ENCODE measurements around the gene ASB1. TPM values are rescaled to one million over a fixed set of nuclear protein-coding genes. Genes with fewer than 3 reads are reported as not detected.
A peak's percentile ranks its signal among the peaks of the same experiment; 100 is the strongest.

ASB1 gene
- total RNA-seq, 2 donors from 2014 or later, result 19.3 to 22.4 TPM

GRCh38 chr2:238422940-238423339, 3.8 kb upstream of the ASB1 start:
- intact Hi-C loops (cut with DNase I), result no loop called here

GRCh38 chr2:238423561-238424312, 3.0 kb upstream of the ASB1 start:
- intact Hi-C loops (cut with DNase I), result no loop called here
- no peak overlapping the region for H3K4me3 ChIP-seq
- H3K36me3 ChIP-seq, result no peaks in the 10 kb centered on the region
- no peak overlapping the region for H3K9ac ChIP-seq (ENCODE audit: low read depth in 2 of 2, low read length in 2 of 2)
- no peaks in the 10 kb centered on the region for H3K4me1 ChIP-seq
- H3K9me3 ChIP-seq, result no peaks in the 10 kb centered on the region
- no peaks in the 10 kb centered on the region for H3K27me3 ChIP-seq
- no peak overlapping the region for H3K27ac ChIP-seq
- TF ChIP-seq, protein P1, sequence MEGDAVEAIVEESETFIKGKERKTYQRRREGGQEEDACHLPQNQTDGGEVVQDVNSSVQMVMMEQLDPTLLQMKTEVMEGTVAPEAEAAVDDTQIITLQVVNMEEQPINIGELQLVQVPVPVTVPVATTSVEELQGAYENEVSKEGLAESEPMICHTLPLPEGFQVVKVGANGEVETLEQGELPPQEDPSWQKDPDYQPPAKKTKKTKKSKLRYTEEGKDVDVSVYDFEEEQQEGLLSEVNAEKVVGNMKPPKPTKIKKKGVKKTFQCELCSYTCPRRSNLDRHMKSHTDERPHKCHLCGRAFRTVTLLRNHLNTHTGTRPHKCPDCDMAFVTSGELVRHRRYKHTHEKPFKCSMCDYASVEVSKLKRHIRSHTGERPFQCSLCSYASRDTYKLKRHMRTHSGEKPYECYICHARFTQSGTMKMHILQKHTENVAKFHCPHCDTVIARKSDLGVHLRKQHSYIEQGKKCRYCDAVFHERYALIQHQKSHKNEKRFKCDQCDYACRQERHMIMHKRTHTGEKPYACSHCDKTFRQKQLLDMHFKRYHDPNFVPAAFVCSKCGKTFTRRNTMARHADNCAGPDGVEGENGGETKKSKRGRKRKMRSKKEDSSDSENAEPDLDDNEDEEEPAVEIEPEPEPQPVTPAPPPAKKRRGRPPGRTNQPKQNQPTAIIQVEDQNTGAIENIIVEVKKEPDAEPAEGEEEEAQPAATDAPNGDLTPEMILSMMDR (IDR thresholded peaks at IDR 0.05), result no peak
- peak; percentile 14 for DNase-seq

More at GRCh38 chr2:238422940-238423339, 3.8 kb upstream of the ASB1 start:
- no peak for DNase-seq
- TF ChIP-seq, protein P1 (IDR thresholded peaks at IDR 0.05), result no peak
- Histone ChIP-seq H3K9ac (ENCODE audit: low read depth in 2 of 2, low read length in 2 of 2) (no peak overlapping the region), H3K4me1 (no peaks in the 10 kb centered on the region), H3K27me3 (no peaks in the 10 kb centered on the region), H3K27ac (no peak overlapping the region), H3K36me3 (no peaks in the 10 kb centered on the region), H3K9me3 (no peaks in the 10 kb centered on the region), H3K4me3 (no peak overlapping the region)

DNA sequence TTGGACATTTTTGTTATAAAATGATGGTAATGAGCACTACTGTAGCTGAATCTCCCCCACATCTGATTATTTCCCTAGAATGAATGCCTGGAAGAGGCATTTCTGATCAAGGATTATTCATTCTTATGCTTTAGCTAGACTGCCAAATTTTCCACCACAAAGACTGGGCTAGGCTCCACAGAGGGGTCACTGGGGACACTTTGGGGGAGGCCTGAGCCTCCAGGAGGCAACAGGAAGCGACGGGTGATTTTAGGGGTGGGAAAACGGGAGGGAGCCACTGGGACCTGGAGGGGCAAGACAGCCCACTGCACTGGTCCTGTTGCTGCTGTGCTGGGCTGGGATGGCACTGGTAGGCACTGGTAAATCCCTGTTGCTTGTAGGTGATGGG, 2.4 kb upstream of the ASB1 start:
- Histone ChIP-seq H3K27ac (no peak overlapping the region), H3K36me3 (no peaks in the 10 kb centered on the region), H3K27me3 (no peaks in the 10 kb centered on the region), H3K9ac (ENCODE audit: low read depth in 2 of 2, low read length in 2 of 2) (no peak overlapping the region), H3K4me3 (no peak overlapping the region), H3K9me3 (no peaks in the 10 kb centered on the region), H3K4me1 (no peaks in the 10 kb centered on the region)
- intact Hi-C loops (cut with DNase I), result no loop called here
- DNase-seq, result no peak
- TF ChIP-seq, protein P1 (IDR thresholded peaks at IDR 0.05), result no peak

GRCh38 chr2:238425505-238425978, 1.2 kb upstream of the ASB1 start:
- TF ChIP-seq, protein P1 (IDR thresholded peaks at IDR 0.05), result no peak
- H3K9me3 ChIP-seq, result no peaks in the 10 kb centered on the region
- peak overlapping the region; percentile 96 for H3K4me3 ChIP-seq
- no peaks in the 10 kb centered on the region for H3K27me3 ChIP-seq
- H3K9ac ChIP-seq (ENCODE audit: low read depth in 2 of 2, low read length in 2 of 2), result peak overlapping the region; percentile 89 to 92
- intact Hi-C loops (cut with DNase I), result no loop called here
- H3K27ac ChIP-seq, result no peak overlapping the region
- peak; percentile 55 for DNase-seq
- H3K36me3 ChIP-seq, result no peaks in the 10 kb centered on the region
- H3K4me1 ChIP-seq, result no peaks in the 10 kb centered on the region

GRCh38 chr2:238425979-238426567, 654 bp upstream of the ASB1 start:
- no peak for DNase-seq
- Histone ChIP-seq H3K27ac (peak overlapping the region; percentile 95), H3K27me3 (no peaks in the 10 kb centered on the region), H3K4me3 (peak overlapping the region; percentile 96), H3K9me3 (no peaks in the 10 kb centered on the region), H3K4me1 (no peaks in the 10 kb centered on the region), H3K36me3 (no peaks in the 10 kb centered on the region), H3K9ac (ENCODE audit: low read depth in 2 of 2, low read length in 2 of 2) (peak overlapping the region; percentile 89 to 92)
- intact Hi-C loops (cut with DNase I), result no loop called here
- TF ChIP-seq, protein P1 (IDR thresholded peaks at IDR 0.05), result no peak
